Measurements from ENCODE around the gene FAM222B.

FAM222B gene

DNA sequence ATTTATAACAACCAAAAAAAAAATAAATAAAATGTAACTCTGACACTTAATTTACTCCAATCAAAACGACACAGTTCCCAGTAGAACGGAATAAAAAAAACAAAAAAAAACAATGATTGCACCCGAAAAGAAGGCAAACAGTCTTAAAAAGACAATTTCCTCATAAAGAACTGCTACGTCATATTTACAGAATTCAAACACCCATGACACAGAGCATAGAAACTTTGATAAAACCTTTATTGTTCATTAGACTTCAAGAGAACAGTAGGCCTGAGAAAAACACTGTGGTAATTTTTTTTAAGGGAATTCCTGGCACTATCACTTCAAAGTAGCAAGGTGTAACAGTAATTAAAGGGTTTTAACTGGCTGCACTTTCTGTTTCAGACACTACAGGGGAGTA lies 26.1 kb downstream of the FAM222B start:
- TF ChIP-seq CTCF (IDR thresholded peaks at IDR 0.05): no peak

DNA sequence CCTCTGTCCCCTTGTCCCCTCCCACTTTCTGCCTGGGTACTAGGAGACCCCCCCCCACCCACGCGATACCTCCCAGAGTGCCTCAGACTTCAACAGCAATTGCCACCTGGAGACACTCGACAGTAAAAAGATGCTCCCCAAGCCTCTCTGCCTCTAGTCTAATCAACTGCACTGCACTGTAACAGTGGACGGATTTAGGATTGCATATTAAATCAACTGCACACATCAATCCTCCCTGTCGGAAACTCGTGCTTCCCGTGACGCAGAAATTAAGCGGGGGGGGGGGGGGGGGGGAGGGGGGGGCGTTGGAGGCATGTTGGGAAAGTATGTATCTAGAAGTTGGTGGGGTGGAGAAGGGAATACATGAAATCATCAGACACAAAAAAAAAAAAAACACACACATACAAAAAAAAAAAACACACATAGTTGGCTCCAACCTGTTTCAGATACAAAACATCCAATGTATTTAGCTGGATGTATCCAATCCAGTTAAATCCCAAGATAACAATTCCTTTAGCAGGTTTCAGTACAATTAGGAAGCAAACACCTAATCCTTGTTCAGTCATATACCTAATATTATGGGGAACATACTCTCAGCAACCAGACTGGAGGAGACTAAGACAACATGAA lies 29.7 kb downstream of the FAM222B start:
- no peak for TF ChIP-seq CTCF (IDR thresholded peaks at IDR 0.05)

DNA sequence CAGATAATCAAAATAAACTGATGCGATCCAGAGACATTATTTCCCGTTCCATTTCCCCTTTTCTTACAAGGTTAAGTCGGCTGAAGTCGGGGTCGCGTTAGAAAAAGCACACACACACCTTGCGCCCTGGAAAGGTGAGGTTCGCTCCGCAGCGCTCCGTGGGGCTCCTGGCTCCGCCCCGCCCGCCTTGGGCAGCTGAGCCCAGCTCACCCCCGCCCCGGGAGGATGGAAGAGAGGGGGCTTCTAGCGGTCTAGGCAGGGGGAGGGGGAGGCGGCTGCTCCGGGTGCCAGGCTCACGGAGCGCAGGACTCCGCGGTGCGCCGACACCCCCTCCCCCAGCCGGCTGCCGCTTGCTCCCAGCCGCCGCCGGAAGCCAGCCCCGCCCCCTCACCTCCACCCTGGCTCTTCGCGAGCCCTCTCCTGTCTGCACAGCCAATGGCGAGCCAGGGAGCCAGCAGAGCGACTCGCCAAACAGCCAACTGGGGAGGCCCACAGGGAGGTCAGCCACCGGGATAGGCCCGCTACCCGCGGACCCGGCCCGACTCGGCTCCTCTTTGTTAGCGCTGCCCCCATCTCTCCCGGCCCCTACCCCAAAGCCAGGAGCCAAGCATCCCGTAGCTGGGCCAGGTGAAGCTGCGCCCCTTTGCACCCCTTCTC lies 30.4 kb downstream of the FAM222B start:
- no peak for TF ChIP-seq CTCF (IDR thresholded peaks at IDR 0.05)

DNA sequence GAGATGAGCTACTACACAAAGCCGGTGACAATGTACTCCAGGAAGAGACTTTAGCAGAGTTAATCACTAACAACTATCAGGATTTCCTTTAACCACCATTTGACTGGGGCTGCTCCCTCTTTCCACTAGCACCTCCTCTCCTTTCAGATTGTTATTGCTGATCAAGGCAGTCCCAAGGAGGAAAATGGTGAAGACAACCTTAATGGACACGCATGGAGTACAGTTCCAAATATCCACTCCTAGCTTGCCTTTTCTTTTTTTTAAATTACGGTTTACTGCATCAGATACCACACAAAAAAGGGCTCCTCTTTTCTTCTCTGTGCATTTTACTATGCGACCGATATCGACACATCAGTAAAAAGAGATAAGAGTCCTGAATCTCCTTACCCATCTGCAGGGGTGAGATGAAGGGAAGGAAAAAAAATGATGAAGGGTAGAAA lies 30.9 kb downstream of the FAM222B start:
- TF ChIP-seq CTCF (IDR thresholded peaks at IDR 0.05): no peak

- TF ChIP-seq CTCF (IDR thresholded peaks at IDR 0.05): no peak
Observed at GRCh38 chr17:28810437-28810836, 32.2 kb downstream of the FAM222B start.

GRCh38 chr17:28807925-28808634 lies 34.5 kb downstream of the FAM222B start:
- TF ChIP-seq CTCF (IDR thresholded peaks at IDR 0.05): no peak

GRCh38 chr17:28796062-28796461 lies 46.5 kb downstream of the FAM222B start:
- TF ChIP-seq CTCF (IDR thresholded peaks at IDR 0.05): no peak

Data from LNCAP (cell line).